Mucosa of descending colon (tissue), 3 donors: ENCODE data around the gene CMSS1. TPM values are rescaled to one million over a fixed set of nuclear protein-coding genes. Genes with fewer than 3 reads are reported as not detected.

ENCODE experiments used
- ATAC-seq: fragments of 200-7000 bp; cut with Tn5 transposase; one replicate; pipeline ENCODE4 v1.9.1; 2020; ENCODE audit warnings: mild to moderate bottlenecking, moderate library complexity
- DNase-seq, 3 donors: peaks; one replicate each; pipeline ENCODE4 v3.0.0-alpha.2; 2020
- H3K36me3 ChIP-seq: fragments of 200-600 bp; one replicate; pipeline ENCODE4 v1.8.0; 2021; ENCODE audit warnings: low read depth, mild to moderate bottlenecking
- H3K4me1 ChIP-seq: fragments of 200-600 bp; one replicate; pipeline ENCODE4 v1.8.0; 2021; ENCODE audit warnings: low read depth, mild to moderate bottlenecking
- H3K4me3 ChIP-seq: fragments of 200-600 bp; one replicate; pipeline ENCODE4 v1.8.0; 2021; ENCODE audit warnings: mild to moderate bottlenecking
- H3K9me3 ChIP-seq: fragments of 200-600 bp; one replicate; pipeline ENCODE4 v1.8.0; 2021; ENCODE audit warnings: mild to moderate bottlenecking
- CTCF ChIP-seq: fragments of 200-600 bp; IDR thresholded peaks from one replicate; pipeline ENCODE4 v1.8.0; 2022; ENCODE audit warnings: antibody characterized with exemption, mild to moderate bottlenecking
- intact Hi-C, 2 donors: fragments of 100-400 bp; cut with DNase I in 1 of 2; cut with micrococcal nuclease in 1 of 2; formaldehyde crosslinking; loops; one replicate each; pipeline versions ENCODE4 v1.11.0 to v1.11.1; 2022; cut with DNase I, micrococcal nuclease
- total RNA-seq, 3 donors: library from RNA; stranded (reverse); fragmentation: NEBNext Ultra II Directional in 2 of 3; extraction: Animal tissue kit (Norgen Biotek cat#: 25700) in 2 of 3; gene quantifications; one replicate each; pipeline versions ENCODE4 v1.2.1 to v1.2.4, GENCODE V29; 2021 to 2023
- donor health status: DM: no; HTN: no; CAD: no; lungs with moderate emphysema.
- donor health status: DM: no; HTN: no; CAD: no.
- donor health status: DM: no; HTN: yes; CAD: no.

The CMSS1 gene
- total RNA-seq, 3 donors from 2014 or later: 9.6 to 24.2 (median 13.8) TPM

DNA sequence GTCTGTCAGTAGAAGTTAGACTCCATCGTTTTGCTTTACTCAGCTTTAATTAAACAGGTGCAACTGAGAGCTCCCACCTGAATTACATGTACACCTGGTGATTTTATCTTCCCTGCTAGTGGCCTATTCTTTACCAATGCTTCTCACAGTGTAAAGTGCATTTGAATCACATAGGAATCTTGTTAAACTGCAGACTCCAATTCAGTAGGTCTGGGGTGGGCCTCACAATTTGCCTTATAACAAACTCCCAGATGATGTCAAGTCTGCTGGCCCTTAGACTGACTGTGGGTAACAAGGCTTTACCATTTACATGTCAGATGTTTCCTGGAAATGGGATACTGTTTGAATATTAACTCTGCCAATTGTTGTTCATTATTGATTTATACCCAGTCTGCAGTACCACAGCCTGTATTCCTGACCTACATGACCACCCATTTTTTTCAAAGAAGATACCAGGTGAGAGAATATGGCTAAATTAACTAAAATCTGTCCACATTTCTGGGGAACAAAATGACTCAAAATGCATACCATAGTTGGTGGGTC is 37.2 kb downstream of the CMSS1 start:
- peaks cover 5% of the 10 kb centered on the region for H3K4me1 ChIP-seq
- no peak for DNase-seq
- intact Hi-C loops: no loop called here

GRCh38 chr3:99855900-99856299 is 38.2 kb downstream of the CMSS1 start:
- intact Hi-C loops: no loop called here
- no peak for TF ChIP-seq CTCF

More for the DNA sequence above, 37.2 kb downstream of the CMSS1 start:
- ATAC-seq: no peak
- no peak for TF ChIP-seq CTCF
- H3K36me3 ChIP-seq: no peaks in the 10 kb centered on the region
- H3K9me3 ChIP-seq: no peaks in the 10 kb centered on the region
- no peak overlapping the region for H3K4me3 ChIP-seq

DNA sequence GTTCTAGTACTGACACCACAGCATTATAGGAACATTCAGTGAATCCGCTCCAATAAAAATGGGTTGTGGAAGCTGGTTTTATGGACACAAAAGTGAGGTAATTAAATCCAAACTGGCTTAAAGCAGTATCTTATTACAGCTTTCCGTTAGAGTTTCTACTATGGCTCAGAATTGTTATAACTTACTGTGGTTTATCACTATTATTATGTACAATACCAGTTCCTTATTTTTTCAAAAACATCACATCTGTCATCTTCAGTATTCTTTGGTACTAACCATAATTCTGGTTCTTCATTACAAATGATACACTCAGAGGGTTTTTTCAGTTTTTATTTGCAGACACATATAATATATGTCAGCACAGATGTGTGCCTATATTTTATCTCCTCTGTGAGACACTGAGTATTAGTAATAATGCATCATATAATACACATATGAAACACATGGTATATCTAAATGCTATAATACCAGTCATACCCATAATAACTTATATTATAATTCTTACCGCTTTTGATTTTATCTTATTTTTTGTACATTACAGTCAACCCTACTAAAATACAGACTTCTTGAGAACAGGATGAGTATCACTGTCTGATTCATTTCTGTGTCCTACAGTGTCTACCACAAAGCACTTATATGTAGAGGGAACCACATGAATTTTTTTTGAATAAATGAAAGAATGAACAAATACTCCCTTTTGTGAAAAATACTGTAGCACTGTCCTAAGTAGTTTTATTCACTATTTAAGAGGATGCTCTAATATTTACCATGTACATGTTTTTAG is 39.0 kb downstream of the CMSS1 start:
- no peaks in the 10 kb centered on the region for H3K36me3 ChIP-seq
- no peak for ATAC-seq
- H3K4me3 ChIP-seq: no peak overlapping the region
- intact Hi-C loops: no loop called here
- H3K9me3 ChIP-seq: no peaks in the 10 kb centered on the region
- peaks cover 10% of the 10 kb centered on the region for H3K4me1 ChIP-seq
- no peak for DNase-seq
- no peak for TF ChIP-seq CTCF

More at GRCh38 chr3:99855900-99856299, 38.2 kb downstream of the CMSS1 start:
- Histone ChIP-seq H3K4me3 (no peak overlapping the region), H3K9me3 (no peaks in the 10 kb centered on the region), H3K36me3 (no peaks in the 10 kb centered on the region), H3K4me1 (peaks cover 10% of the 10 kb centered on the region)
- no peak for ATAC-seq
- DNase-seq: no peak

DNA sequence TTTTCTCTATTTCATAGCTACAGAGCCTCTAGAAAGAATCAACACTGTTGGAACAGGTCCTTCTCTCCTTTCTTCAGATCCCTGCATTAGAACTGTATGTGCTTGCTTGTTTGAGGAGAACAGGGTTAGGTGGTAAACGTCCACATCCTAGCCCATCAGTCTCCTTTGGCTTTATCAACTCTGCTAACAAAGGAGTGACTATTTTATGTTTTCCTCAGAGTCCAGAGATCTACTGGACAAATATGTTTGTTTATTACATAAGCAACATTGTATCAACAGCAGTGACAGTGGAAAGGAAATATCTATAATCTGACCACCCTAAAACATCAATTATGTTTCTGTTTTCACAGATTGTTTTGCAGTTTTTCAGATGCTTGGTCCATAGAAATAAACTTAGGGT is 39.6 kb downstream of the CMSS1 start:
- no peak for ATAC-seq
- Histone ChIP-seq H3K4me3 (no peak overlapping the region), H3K9me3 (no peaks in the 10 kb centered on the region), H3K4me1 (peaks cover 10% of the 10 kb centered on the region), H3K36me3 (no peaks in the 10 kb centered on the region)
- TF ChIP-seq CTCF: no peak
- intact Hi-C loops: no loop called here
- no peak for DNase-seq

DNA sequence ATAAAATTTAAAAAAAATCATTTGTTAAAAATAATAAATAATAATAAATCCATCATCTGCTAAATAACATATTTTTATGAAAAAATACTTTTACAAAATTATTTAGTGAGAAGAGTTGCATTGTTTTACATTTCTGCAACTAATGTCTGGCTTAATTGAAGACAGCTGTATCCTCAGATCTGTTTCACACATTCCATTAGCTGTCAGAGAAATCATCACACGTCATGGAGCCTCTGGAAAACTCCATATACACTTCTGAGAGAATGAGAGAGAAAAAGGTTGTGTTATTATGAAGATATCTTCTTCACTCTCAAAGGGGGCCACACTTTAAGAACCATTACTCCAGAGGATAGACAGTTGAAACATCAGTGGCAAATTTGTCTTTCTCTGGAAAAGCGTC is 40.8 kb downstream of the CMSS1 start:
- ATAC-seq: no peak
- peaks cover 10% of the 10 kb centered on the region for H3K4me1 ChIP-seq
- intact Hi-C loops: no loop called here

More for the DNA sequence above, 40.8 kb downstream of the CMSS1 start:
- no peak for TF ChIP-seq CTCF
- Histone ChIP-seq H3K9me3 (no peaks in the 10 kb centered on the region), H3K4me3 (no peak overlapping the region), H3K36me3 (no peaks in the 10 kb centered on the region)
- DNase-seq: no peak
